ENCODE data around the gene CPZ.

Gene CPZ

DNA sequence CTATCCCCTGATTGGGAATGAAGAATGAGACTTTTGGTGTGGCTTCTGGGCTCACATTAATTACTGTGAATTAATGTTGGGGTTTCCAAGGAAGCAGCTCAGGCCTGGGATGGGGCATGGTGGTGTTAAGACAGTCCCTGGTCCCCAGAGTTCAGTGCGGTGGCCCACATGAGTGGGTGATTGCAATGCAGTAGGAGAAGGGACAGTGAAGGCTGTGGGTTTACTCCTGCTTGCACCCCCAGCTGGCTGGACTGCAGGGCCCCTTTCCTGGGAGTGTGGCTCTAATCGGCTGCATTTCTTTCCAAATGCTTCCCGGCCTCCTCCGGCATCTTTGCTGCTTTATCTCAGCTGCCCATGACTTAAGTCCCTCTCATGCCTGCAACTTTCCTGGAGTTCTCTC is 40.5 kb upstream of the CPZ start:
- DNase-seq (ENCODE audit: low spot score): no peak
- TF ChIP-seq, protein P1, sequence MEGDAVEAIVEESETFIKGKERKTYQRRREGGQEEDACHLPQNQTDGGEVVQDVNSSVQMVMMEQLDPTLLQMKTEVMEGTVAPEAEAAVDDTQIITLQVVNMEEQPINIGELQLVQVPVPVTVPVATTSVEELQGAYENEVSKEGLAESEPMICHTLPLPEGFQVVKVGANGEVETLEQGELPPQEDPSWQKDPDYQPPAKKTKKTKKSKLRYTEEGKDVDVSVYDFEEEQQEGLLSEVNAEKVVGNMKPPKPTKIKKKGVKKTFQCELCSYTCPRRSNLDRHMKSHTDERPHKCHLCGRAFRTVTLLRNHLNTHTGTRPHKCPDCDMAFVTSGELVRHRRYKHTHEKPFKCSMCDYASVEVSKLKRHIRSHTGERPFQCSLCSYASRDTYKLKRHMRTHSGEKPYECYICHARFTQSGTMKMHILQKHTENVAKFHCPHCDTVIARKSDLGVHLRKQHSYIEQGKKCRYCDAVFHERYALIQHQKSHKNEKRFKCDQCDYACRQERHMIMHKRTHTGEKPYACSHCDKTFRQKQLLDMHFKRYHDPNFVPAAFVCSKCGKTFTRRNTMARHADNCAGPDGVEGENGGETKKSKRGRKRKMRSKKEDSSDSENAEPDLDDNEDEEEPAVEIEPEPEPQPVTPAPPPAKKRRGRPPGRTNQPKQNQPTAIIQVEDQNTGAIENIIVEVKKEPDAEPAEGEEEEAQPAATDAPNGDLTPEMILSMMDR (IDR thresholded peaks at IDR 0.05; ENCODE audit: borderline replicate concordance, control extremely low read depth, extremely low read depth, insufficient read depth, missing control alignments): no peak
- in situ Hi-C loops (cut with MboI; ENCODE audit: low sequenced_read_pairs, unreplicated experiment): no loop called here

GRCh38 chr4:8552581-8553205 is 39.9 kb upstream of the CPZ start:
- no peak for DNase-seq (ENCODE audit: low spot score)
- TF ChIP-seq, protein P1 (IDR thresholded peaks at IDR 0.05; ENCODE audit: borderline replicate concordance, control extremely low read depth, extremely low read depth, insufficient read depth, missing control alignments): no peak

GRCh38 chr4:8553216-8553615 is 39.3 kb upstream of the CPZ start:
- no peak for DNase-seq (ENCODE audit: low spot score)

More at GRCh38 chr4:8552581-8553205, 39.9 kb upstream of the CPZ start:
- in situ Hi-C loops (cut with MboI; ENCODE audit: low sequenced_read_pairs, unreplicated experiment): no loop called here

DNA sequence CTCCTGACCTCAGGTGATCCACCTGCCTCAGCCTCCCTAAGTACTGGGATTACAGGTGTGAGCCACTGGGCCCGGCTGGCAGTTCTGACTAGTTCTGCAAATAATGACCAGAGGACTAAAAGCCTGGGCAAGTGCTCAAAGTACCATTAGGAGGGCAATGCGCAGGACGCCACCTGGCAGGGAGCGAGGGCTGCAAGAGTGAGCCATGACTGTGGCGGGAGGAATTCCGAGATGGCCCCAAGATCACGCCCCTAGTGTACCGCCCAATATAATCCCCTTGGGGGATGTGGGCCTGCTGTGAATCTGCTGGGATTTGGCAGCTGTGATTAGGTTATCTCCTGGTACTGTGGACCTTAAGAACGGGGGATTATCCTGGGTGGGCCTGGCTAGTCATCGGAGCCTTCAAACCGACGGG is 38.6 kb upstream of the CPZ start:
- TF ChIP-seq, protein P1 (IDR thresholded peaks at IDR 0.05; ENCODE audit: borderline replicate concordance, control extremely low read depth, extremely low read depth, insufficient read depth, missing control alignments): no peak
- DNase-seq (ENCODE audit: low spot score): no peak
- in situ Hi-C loops (cut with MboI; ENCODE audit: low sequenced_read_pairs, unreplicated experiment): no loop called here

More at GRCh38 chr4:8553216-8553615, 39.3 kb upstream of the CPZ start:
- in situ Hi-C loops (cut with MboI; ENCODE audit: low sequenced_read_pairs, unreplicated experiment): no loop called here
- TF ChIP-seq, protein P1 (IDR thresholded peaks at IDR 0.05; ENCODE audit: borderline replicate concordance, control extremely low read depth, extremely low read depth, insufficient read depth, missing control alignments): no peak

GRCh38 chr4:8554555-8555100 is 37.9 kb upstream of the CPZ start:
- TF ChIP-seq, protein P1 (IDR thresholded peaks at IDR 0.05; ENCODE audit: borderline replicate concordance, control extremely low read depth, extremely low read depth, insufficient read depth, missing control alignments): no peak
- no peak for DNase-seq (ENCODE audit: low spot score)
- in situ Hi-C loops (cut with MboI; ENCODE audit: low sequenced_read_pairs, unreplicated experiment): no loop called here

- TF ChIP-seq, protein P1 (IDR thresholded peaks at IDR 0.05; ENCODE audit: borderline replicate concordance, control extremely low read depth, extremely low read depth, insufficient read depth, missing control alignments): no peak
- no peak for DNase-seq (ENCODE audit: low spot score)
- in situ Hi-C loops (cut with MboI; ENCODE audit: low sequenced_read_pairs, unreplicated experiment): no loop called here
Observed at GRCh38 chr4:8555716-8556115, 36.8 kb upstream of the CPZ start.

Measured in GM13976 (cell line).